ENCODE data around the gene NOVA2.

NOVA2 gene

GRCh38 chr19:45889210-45889885 lies 84.3 kb downstream of the NOVA2 start:
- DNase-seq: no peak

DNA sequence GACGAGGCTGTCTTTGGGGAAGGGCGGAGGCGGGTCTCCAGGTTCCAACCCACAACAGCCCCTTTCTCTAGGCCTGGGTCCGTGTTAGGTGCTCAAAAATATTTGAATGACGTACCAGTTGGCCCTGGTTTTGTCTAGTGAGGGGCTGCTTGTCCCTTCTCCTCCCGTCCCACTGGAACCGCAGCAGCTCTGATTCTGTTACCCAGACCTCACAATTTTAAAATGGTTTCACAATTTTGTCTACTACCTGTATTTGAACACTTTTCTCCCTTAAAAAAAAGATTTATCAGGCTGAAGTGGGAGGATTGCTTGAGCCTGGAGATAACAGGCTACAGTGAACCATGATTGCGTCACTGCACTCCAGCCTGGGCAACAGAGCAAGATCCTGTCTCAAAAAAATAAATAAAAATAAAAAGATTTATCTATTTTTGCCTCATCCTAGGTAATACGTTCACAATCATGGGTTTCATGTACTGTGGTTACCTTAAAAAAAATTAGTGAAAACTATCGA lies 86.4 kb downstream of the NOVA2 start:
- DNase-seq: no peak

GRCh38 chr19:45886427-45887199 lies 87.1 kb downstream of the NOVA2 start:
- DNase-seq: peak; percentile 87

DNA sequence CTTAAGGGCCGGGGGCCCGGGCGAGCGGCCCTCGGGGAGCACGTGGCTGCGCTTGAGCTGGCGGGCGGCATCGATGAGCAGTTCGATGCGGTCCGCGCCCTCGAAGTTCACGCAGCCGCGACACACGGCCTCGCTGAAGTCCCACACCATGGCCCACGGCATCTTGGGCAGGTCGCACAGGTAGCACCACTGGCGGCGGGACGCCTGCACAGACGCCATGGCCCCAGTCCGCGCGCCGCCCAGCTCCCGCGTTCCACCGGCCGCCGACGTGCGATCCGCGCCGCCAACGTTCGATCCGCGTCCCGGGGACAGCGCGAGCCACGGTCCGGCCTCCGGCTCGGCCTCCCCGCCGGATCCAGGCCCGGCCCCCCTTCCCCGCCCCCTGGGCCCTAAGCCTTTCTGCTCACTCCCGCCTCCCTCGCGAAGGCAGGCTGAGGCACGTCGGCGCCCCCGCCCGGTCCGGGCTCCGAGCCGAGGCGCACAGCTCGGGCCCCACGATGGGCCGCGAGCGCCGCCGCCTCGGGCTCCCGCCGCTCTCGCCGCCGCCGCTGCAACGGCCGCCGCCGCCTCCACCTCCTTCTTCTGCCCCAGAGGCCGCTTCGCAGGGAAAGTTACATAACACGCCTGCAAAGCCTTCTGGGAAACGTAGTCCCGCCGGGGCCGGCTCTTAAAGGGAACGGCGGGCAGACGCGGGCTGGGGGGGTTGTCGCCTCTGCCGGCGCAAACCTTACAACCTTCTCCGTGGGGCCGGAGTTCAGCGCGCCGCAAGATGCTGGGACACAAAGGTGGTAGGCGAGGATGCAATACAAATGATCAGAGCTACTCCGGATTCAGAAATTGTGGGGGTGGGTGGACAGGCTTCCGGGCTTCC lies 87.9 kb downstream of the NOVA2 start, which contains the start of gene IRF2BP1:
TSS of gene IRF2BP1 (minus strand) at position 586 of the 871 bp plus-strand sequence. CDS start at position 219, 367 bp downstream.
- peak; percentile 88 for DNase-seq

DNA sequence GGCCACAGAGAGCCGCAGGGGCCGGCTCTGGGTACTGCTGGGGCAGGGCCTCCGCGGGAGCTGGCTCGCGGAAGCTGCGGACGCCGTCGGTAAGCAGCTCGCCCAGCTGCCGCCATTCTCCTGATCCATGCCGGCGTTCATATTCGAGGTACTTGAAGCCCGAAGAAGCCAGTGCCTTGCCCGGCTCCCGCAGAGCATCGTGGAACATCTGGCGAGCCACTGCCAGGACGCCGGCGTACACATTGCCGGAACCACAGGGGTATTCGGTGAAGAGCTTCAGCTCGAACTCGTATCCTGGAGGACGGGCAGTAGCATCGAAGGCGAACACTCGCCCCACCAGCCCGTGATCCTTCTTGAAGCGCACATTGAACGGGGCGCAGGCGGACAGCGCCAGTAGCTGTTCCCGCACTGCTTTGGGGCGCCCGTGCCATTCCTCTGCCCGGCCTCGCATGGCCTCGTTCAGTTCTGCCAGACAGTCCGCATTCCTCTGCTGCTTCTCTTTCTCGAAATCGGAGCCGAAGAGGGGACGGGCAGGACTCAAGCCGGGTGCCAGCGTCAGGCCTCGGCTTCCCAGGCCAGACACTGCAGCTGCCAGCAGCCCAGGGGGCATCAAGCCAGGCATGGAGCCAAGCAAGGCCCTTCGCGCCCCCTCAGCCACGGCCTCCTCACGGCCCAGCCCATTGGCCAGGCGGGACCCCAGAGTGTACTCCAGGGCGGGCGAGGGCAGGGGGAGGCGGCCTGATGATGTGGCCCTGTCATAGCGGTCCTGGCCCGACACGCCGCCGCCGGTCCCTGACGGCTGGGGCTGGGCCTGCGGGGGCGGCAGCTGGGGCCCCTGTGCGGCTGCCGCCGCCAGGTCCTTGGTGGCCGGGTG lies 88.7 kb downstream of the NOVA2 start:
- no peak for DNase-seq

DNA sequence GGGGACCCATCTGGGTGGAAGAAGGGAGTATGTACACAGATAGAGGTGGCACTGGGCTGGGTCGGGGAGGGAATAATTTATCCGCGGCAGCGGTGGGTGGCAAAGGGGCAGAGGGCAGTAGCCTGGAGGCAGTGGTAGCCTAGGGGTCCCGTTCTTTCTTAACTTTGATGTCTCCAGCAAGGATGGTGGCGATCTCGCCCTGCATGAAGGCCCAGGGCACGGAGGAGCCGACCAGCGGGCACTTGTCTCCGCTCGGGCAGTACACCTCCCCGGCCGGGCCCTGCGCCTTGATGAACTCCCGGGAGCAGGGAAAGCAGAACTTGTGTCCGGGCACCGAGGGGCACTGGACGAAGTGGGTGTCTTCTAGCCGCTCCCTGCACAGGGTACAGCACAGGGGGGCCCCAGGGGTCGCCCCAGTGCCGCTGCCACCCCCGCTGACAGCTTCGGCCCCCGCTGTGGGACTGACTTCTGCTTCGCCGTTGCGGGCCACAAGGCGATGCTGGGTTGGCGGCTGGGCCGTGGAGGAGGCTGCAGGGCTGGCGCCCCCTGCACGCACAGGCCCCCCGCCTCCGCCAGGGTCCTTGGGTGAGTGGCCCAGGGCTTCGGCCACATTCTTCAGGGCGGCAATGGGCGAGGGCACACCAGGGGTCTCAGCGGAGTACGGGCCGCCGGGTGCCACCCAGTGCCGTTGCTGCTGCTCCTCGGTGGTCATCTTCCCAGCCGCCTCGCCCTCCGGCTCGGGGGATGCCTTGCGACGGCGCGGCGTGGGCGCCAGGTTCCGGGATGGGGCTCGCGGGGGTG lies 89.6 kb downstream of the NOVA2 start:
- no peak for DNase-seq

All from stimulated activated naive CD4-positive, alpha-beta T cell treated with Interleukin-2 at 50 U/mL for 16 hours (primary cell).